GM21576 (cell line): Measurements from ENCODE around the gene INAFM1.
"Not testable (repeated sequence)": the region's sequence is repeated elsewhere in the genome, so short reads cannot be mapped to it uniquely, and the experiment has no call there.

ENCODE experiments used
- ATAC-seq: cut with Tn5 transposase; IDR thresholded peaks from one replicate; pipeline ENCODE4 v1.9.1; 2021; ENCODE audit warnings: mild to moderate bottlenecking, moderate library complexity; ENCODE audit not compliant: unreplicated experiment

The INAFM1 gene

DNA sequence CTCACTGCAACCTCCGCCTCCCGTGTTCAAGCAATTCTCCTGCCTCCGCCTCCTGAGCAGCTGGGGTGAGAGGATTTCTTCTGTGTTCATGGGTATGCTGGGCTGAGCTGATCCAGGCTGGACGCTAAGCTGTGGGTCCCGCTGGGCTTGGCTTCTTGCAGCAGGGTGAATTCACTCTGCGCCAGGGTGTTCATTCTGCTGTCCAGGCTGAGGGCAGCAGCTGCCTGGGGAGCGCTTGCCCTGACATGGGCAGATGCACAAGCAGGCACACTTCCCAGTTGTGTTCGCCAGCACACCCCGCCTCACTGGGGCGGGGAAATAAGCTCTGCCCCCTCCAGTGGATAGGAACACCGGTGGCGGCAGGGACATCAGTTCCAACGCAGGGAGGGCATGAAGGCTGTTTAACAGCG lies 7.3 kb upstream of the INAFM1 start:
- no peak for ATAC-seq

GRCh38 chr19:47268028-47268427 lies 6.7 kb upstream of the INAFM1 start:
- no peak for ATAC-seq

- no peak for ATAC-seq
These were observed 5.1 kb upstream of the INAFM1 start for GRCh38 chr19:47269596-47269995.

DNA sequence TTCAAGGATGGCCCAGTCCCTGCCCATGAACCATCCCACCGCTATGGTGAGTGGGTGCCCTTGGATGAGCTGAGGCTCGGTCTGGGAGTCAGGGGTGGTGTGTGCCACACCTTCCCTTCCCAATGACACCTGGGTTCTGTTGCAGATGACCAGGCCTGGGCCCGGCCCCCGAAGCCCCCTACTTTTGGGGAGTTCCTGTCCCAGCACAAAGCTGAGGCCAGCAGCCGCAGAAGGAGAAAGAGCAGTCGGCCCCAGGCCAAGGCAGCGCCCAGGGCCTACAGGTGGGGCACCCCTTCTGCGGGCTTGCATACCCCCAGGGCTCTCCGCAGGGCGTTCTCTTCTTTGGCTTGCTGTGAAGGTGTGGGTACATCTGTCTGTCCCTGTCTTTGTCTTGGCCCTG lies 4.3 kb upstream of the INAFM1 start:
- ATAC-seq: no peak

DNA sequence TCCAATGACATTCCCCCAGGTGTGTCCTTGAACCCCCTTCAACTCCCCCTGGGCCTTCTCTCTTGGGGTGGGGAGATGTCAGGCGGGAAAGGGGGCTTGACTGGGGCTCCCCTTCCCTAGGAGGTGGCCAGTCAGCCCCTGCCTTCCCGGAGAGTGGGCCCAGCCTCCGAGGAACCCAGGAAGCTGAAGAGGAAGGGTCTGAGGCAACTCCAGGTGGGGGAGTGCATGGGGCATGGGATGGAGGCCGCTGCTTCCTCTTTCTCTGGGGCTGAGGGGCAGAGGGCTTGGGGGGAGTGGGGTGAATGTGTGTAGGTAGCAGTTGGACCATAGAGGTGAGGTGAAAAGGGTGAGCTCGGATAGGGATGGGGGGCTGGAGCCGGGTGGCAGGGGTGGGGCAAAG lies 2.7 kb upstream of the INAFM1 start:
- no peak for ATAC-seq

DNA sequence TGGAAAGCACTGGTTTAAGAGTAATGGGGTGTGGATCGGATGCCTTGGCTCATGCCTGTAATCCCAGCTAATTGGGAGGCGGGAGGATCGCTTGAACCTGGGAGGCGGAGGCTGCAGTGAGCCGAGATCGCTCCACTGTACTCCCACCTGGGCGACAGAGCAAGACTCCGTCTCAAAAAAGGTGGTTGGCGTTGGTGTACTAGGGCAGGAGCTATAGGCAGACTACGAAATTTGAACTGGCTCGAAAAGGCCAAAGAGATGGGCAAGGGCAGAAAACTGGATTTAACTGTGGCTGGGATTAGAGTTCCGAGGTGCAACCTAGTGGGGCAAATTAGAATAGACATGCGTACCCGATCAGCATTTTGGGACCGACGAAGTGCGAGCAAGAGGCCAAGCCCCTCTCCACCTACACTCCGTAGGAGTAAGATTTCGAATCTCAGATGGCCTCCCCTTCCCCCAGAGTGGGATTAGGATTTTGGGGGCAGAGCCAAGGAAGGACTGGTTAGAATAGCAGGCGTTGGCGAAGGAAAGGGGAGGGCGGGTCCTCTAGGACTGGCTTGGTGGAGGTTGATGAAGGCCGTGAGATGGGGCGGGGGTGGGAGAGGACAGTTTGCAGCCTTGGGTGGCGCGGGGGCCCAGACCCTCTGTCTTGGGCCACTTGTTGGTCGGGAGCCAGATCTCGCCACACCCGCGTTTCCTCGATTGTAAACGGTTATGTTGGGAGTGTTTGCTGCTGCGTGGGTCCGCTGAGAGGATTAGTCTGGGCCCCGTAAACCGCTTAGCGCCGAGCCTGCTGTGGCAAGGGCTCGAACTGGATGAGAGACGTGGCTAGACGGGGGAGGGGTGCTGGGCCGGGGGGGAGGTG lies 2.0 kb upstream of the INAFM1 start:
- peak; percentile 3 for ATAC-seq

DNA sequence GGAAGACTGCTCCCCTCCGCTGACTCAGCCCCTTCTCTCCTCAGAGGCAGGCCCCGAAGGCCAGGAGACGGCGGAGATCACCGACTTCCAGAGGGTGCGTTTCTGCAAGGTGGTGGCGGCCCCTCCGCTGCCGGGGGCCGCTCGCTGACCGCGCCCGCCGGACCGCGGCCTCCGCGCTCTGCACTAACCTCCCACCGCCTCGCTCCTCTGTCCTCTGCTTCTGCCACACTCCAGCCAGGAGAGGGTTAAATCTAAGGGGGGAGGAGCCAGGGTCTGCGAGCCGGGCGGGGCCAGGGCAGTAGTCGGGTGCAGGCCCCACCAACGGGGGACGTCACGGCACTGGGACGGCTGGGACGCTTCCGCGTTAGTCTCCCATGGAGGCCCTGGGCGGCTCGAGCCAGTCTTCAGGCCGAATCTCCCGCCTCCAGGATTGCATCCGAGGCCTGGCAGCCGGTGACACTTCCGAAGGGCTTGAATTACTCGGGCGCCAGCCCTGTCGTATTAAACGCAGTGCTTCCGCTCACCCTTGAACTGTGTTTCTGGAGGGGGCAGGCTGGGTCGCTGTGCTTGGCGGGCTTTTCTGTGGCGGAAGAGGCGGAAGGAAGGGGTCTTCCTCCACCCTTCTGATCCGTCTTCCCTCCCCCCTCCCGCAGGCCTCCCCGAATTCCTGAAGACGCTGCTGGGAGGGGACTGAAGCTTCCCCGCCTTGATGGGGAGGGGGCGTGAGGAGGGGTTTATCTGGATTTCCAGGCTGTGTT lies 1.2 kb upstream of the INAFM1 start:
- ATAC-seq: peak; percentile 54

- ATAC-seq: peak; percentile 16
These were observed 441 bp downstream of the INAFM1 start for GRCh38 chr19:47274891-47275761.

DNA sequence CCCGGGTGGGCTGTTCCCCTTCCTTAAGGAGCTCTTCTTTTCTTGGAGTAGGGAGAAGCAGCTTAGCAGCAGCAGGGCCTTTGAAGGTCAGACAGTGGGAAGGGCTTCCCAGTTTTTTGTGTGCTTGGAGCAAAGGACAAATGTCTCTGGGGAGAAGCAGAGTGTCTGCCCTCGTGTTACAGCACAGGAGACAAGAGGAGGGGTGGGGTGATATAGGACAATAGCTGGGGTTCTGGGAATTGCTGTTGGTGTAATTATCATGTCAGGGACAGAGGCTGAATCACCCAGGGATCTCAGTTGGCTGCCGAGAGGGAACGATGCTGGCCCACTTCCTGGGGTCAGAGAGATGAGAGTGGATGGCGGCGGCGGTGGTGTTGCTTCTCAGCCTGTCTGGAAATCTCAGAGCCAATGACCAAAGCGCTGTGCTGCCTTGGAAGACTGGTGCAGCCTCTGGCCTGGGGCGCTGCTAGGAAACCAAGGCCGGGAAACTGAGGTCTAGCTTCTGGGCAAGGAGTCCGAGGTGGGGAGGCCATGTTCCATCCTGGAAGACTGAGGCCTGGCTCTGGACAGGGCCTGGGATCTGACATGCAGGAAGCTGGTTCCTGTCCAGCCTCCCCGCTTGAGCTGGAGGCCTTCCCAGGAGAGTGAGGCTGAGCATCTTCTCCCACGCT lies 1.2 kb downstream of the INAFM1 start:
- no peak for ATAC-seq

DNA sequence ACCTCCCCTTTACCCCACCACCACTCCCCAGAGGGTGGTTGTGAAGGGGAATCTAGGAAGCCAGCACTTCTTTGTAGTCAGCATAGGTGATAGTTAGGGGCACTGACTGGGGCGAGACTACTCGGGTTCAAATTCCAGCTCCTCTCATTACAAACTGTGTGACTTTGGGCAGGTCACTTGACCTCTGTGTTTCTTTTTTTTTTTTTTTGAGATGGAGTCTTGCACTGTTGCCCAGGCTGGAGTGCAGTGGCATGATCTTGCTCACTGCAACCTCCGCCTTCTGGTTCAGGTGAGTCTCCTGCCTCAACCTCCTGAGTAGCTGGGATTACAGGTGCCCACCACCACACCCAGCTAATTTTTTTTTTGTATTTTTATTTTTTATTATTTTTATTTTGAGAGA lies 1.8 kb downstream of the INAFM1 start:
- ATAC-seq: not testable (repeated sequence)

DNA sequence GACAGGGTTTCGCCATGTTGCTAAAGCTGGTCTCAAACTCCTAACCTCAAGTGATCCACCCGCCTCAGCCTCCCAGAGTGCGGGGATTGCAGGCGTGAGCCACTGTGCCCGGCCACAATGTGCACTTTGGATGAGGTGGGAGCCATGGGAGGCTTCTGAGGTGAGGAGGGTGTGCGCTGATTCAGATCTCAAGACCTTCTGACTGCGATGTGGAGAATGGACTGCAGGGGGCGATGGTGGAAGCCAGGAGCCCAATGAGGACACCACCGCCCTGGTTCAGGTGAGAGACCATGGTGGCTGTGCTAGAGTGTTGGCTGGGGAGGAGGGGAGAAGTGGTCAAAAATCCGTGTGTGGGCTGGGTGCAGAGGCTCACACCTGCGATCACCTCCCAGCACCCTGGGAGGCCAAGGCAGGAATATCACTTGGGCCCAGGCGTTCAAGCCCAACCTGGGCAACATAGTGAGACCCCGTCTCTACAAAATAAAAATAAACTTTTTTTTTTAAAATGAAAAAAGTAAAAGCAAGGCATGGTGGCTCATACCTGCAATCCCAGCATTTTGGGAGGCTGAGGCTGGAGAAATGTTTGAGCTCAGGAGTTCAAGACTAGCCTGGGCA lies 5.6 kb downstream of the INAFM1 start:
- no peak for ATAC-seq

GRCh38 chr19:47283405-47284059 lies 8.8 kb downstream of the INAFM1 start:
- ATAC-seq: no peak

DNA sequence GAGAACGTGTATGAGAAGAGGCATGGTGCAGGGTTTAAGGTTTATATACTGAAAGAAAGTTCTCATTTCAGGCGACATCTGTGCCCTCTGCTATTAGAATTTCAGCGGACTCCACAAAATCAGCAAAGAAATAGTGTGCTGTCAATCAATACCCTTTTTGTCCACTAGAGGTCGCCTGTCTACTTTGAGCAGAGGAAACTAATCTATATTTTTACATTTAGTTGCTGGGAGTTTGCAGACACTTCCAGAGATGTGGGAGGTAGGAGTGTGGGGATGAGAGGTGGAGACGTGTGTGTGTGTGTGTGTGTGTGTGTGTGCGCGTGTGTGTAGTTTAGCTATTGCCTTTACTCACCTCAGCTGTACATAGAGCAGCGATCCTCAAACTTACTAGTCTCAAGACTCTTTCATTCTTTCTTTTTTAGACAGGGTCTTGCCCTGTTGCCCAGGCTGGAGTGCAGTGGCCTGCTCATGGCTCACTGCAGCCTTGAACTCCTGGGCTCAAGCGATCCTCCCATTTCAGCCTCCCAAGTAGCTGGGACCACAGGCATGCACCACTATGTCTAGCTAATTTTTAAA lies 9.7 kb downstream of the INAFM1 start:
- ATAC-seq: no peak

DNA sequence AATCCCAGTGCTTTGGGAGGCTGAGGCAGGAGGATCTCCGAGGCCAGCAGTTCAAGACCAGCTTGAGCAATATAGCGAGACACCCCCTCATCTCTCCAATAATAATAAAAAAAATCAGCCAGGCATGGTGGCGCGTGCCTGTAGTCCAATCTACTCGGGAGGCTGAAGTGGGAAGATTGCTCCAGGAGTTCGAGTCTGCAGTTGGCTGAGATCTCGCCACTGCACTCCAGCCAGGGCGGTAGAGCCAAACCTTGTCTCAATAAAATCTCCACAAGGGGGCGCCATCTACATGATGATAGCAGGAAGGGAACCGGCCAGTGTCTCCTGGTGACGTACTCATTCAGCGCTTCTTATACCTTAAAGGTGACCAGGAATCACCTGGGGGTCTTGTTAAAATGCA lies 21.4 kb downstream of the INAFM1 start:
- no peak for ATAC-seq

GRCh38 chr19:47300867-47301266 lies 26.2 kb downstream of the INAFM1 start:
- ATAC-seq: not testable (repeated sequence)

DNA sequence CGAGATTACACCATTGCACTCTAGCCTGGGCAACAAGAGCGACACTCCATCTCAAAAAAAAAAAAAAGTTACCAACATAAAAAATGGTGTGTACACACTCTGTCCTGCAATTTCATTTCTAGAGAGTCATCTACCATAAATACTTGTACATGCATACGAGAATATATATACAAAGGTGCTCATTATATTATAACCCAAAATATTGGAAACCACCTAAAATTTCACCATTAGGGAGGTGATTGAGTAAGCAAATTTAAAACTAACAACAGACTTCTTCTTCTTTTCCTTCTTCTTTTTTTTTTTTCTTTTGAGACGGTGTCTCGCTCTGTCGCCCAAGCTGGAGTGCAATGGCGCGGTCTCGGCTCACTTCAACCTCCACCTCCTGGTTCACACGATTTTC lies 27.6 kb downstream of the INAFM1 start:
- no peak for ATAC-seq

DNA sequence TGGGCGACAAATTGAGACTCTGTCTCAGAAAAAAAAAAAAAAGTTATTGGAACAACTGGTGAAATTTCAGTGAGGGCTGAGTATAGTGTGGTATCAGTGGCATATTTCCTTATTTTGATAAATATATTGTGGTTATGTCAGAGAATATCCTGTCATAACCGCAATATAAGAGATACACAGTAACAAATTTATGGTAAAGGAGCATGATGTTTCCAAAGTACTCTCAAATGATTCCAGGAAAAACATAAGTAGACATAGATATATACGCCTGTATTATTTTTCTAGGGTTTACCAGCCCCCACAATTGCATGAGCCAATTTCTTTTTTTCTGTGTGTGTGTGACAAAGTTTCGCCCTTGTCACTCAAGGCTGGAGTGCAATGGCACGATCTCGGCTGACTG lies 29.3 kb downstream of the INAFM1 start:
- ATAC-seq: no peak

GRCh38 chr19:47305309-47305751 lies 30.6 kb downstream of the INAFM1 start:
- ATAC-seq: no peak

GRCh38 chr19:47306303-47306702 lies 31.6 kb downstream of the INAFM1 start:
- no peak for ATAC-seq
